ENCODE measurements around the gene HDAC7. TPM values are rescaled to one million over a fixed set of nuclear protein-coding genes. Genes with fewer than 3 reads are reported as not detected.
A peak's percentile ranks its signal among the peaks of the same experiment; 100 is the strongest.

The HDAC7 gene
- total and polyA plus RNA-seq, 8 donors, result 22.8 to 313 (median 46.8) TPM

- H3K27ac ChIP-seq, result no peak overlapping the region
These were observed 22.3 kb downstream of the HDAC7 start for GRCh38 chr12:47797441-47797840.

DNA sequence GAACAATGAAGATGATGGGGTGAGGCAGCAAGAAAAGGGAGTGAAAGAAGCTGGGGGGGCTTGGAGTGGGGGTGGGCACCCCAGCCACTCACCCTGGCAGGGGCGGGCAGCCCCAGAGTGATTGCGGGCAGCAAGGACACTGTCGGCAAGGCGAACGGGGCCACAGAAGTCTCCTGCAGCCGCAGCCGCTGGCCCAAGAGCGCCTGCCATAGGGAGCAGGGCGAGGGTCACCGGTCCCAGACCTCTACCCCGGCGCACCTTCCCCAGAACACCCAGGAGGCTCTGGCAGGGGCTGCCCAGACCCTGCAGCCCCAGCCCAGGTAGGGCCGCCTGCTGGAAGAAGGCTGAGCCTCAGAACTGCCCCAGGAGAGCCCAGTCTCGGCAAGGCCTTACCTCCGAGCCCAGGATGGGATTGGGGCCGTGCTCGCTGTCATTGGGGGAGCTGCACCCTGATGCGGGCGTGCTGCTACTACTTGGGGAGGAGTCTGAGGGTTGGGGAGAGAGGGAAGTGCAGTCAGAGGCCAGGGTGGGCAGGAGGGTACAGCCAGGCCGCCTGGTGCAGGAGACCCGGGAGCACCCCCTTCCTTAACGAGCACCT lies 23.8 kb downstream of the HDAC7 start:
- Histone ChIP-seq H3K9me3 (no peaks in the 10 kb centered on the region), H3K4me1 (peaks cover 16 to 36% (median 22%) of the 10 kb centered on the region in 4 donors), H3K4me3 (no peak overlapping the region), H3K27me3 (no peaks in the 10 kb centered on the region), H3K36me3 (peaks cover 67 to 98% (median 80%) of the 10 kb centered on the region in 4 donors), H3K27ac (no peak overlapping the region)
- no peak for DNase-seq
- TF ChIP-seq POLR2A (IDR thresholded peaks at IDR 0.05) (no peak), EP300 (IDR thresholded peaks at IDR 0.05) (no peak), POLR2AphosphoS5 (IDR thresholded peaks at IDR 0.05) (no peak)
- TF ChIP-seq, protein P1, sequence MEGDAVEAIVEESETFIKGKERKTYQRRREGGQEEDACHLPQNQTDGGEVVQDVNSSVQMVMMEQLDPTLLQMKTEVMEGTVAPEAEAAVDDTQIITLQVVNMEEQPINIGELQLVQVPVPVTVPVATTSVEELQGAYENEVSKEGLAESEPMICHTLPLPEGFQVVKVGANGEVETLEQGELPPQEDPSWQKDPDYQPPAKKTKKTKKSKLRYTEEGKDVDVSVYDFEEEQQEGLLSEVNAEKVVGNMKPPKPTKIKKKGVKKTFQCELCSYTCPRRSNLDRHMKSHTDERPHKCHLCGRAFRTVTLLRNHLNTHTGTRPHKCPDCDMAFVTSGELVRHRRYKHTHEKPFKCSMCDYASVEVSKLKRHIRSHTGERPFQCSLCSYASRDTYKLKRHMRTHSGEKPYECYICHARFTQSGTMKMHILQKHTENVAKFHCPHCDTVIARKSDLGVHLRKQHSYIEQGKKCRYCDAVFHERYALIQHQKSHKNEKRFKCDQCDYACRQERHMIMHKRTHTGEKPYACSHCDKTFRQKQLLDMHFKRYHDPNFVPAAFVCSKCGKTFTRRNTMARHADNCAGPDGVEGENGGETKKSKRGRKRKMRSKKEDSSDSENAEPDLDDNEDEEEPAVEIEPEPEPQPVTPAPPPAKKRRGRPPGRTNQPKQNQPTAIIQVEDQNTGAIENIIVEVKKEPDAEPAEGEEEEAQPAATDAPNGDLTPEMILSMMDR (IDR thresholded peaks at IDR 0.05), result no peak
- intact Hi-C loops (cut with DNase I; ENCODE audit: low total_unique reads), result loop anchor here (5.0 kb wide), 1 partner anchor 46 kb away; no protein-coding TSS in a partner anchor
- WGBS, 5 donors, result 89 to 95% (median 93%) methylated on average over 18 to 22 of the region's 22 CpGs

More at GRCh38 chr12:47797441-47797840, 22.3 kb downstream of the HDAC7 start:
- Histone ChIP-seq H3K4me3 (no peak overlapping the region), H3K36me3 (peaks cover 58 to 82% (median 65%) of the 10 kb centered on the region in 4 donors), H3K27me3 (no peaks in the 10 kb centered on the region), H3K4me1 (peaks cover 32 to 52% (median 36%) of the 10 kb centered on the region in 4 donors), H3K9me3 (no peaks in the 10 kb centered on the region)
- DNase-seq, result peak; percentile 49 to 79
- TF ChIP-seq, protein P1 (IDR thresholded peaks at IDR 0.05), result peak in 4 of 7 experiments; percentile 15 to 54 (median 20)
- no peak for TF ChIP-seq EP300 (IDR thresholded peaks at IDR 0.05)
- TF ChIP-seq POLR2AphosphoS5 (IDR thresholded peaks at IDR 0.05), result no peak
- intact Hi-C loops (cut with DNase I; ENCODE audit: low total_unique reads), result loop anchor here (5.0 kb wide), 1 partner anchor 45 kb away; no protein-coding TSS in a partner anchor
- 67 to 83% (median 75%) methylated on average over 4 to 10 of the region's 10 CpGs for WGBS, 5 donors

- no peaks in the 10 kb centered on the region for H3K27me3 ChIP-seq
- H3K9me3 ChIP-seq, result no peaks in the 10 kb centered on the region
- TF ChIP-seq EP300 (IDR thresholded peaks at IDR 0.05), result no peak
- TF ChIP-seq, protein P1 (IDR thresholded peaks at IDR 0.05), result no peak
- no peak for TF ChIP-seq POLR2A (IDR thresholded peaks at IDR 0.05)
- TF ChIP-seq POLR2AphosphoS5 (IDR thresholded peaks at IDR 0.05), result no peak
- intact Hi-C loops (cut with DNase I; ENCODE audit: low total_unique reads), result loop anchor here (5.0 kb wide), 1 partner anchor 47 kb away; no protein-coding TSS in a partner anchor
- no peak for DNase-seq
- H3K36me3 ChIP-seq, result peaks cover 73 to 98% (median 87%) of the 10 kb centered on the region in 4 donors
- H3K4me1 ChIP-seq, result peaks cover 10 to 30% (median 16%) of the 10 kb centered on the region in 4 donors
- no peak overlapping the region for H3K4me3 ChIP-seq
- no peak overlapping the region for H3K27ac ChIP-seq
- WGBS, 5 donors, result 93 to 96% (median 94%) methylated on average over 19 to 21 of the region's 21 CpGs
These were observed 24.4 kb downstream of the HDAC7 start for GRCh38 chr12:47795121-47795813.

GRCh38 chr12:47794679-47795078 lies 25.0 kb downstream of the HDAC7 start:
- no peak for DNase-seq
- intact Hi-C loops (cut with DNase I; ENCODE audit: low total_unique reads), result loop anchor here (5.0 kb wide), 1 partner anchor 48 kb away; no protein-coding TSS in a partner anchor
- 94 to 98% (median 95%) methylated on average over 5 to 9 of the region's 9 CpGs for WGBS, 5 donors
- TF ChIP-seq EP300 (IDR thresholded peaks at IDR 0.05) (no peak), POLR2A (IDR thresholded peaks at IDR 0.05) (no peak), POLR2AphosphoS5 (IDR thresholded peaks at IDR 0.05) (no peak)
- TF ChIP-seq, protein P1 (IDR thresholded peaks at IDR 0.05), result no peak
- Histone ChIP-seq H3K27me3 (no peaks in the 10 kb centered on the region), H3K36me3 (peaks cover 79 to 100% (median 93%) of the 10 kb centered on the region in 4 donors), H3K4me3 (no peak overlapping the region), H3K27ac (no peak overlapping the region), H3K4me1 (peaks cover 4 to 24% (median 10%) of the 10 kb centered on the region in 4 donors), H3K9me3 (no peaks in the 10 kb centered on the region)
